Mucosa of descending colon (tissue), 3 donors: Measurements from ENCODE around the gene TMEM167A. TPM values are rescaled to one million over a fixed set of nuclear protein-coding genes. Genes with fewer than 3 reads are reported as not detected.

ENCODE experiments used
- ATAC-seq: fragments of 200-7000 bp; cut with Tn5 transposase; one replicate; pipeline ENCODE4 v1.9.1; 2020; ENCODE audit warnings: mild to moderate bottlenecking, moderate library complexity
- DNase-seq, 3 donors: peaks; one replicate each; pipeline ENCODE4 v3.0.0-alpha.2; 2020
- H3K36me3 ChIP-seq: fragments of 200-600 bp; one replicate; pipeline ENCODE4 v1.8.0; 2021; ENCODE audit warnings: low read depth, mild to moderate bottlenecking
- H3K4me1 ChIP-seq: fragments of 200-600 bp; one replicate; pipeline ENCODE4 v1.8.0; 2021; ENCODE audit warnings: low read depth, mild to moderate bottlenecking
- H3K4me3 ChIP-seq: fragments of 200-600 bp; one replicate; pipeline ENCODE4 v1.8.0; 2021; ENCODE audit warnings: mild to moderate bottlenecking
- H3K9me3 ChIP-seq: fragments of 200-600 bp; one replicate; pipeline ENCODE4 v1.8.0; 2021; ENCODE audit warnings: mild to moderate bottlenecking
- intact Hi-C, 2 donors: fragments of 100-400 bp; cut with DNase I in 1 of 2; cut with micrococcal nuclease in 1 of 2; formaldehyde crosslinking; loops; one replicate each; pipeline versions ENCODE4 v1.11.0 to v1.11.1; 2022; cut with DNase I, micrococcal nuclease
- total RNA-seq, 3 donors: library from RNA; stranded (reverse); fragmentation: NEBNext Ultra II Directional in 2 of 3; extraction: Animal tissue kit (Norgen Biotek cat#: 25700) in 2 of 3; gene quantifications; one replicate each; pipeline versions ENCODE4 v1.2.1 to v1.2.4, GENCODE V29; 2021 to 2023
- TF ChIP-seq, protein P1 (sequence below): fragments of 200-600 bp; IDR thresholded peaks from one replicate; pipeline ENCODE4 v1.8.0; 2022; ENCODE audit warnings: antibody characterized with exemption, mild to moderate bottlenecking
- donor health status: DM: no; HTN: no; CAD: no; lungs with moderate emphysema.
- donor health status: DM: no; HTN: no; CAD: no.
- donor health status: DM: no; HTN: yes; CAD: no.

TMEM167A gene
- total RNA-seq, 3 donors from 2014 or later = 59.9 to 75.1 (median 62.6) TPM

DNA sequence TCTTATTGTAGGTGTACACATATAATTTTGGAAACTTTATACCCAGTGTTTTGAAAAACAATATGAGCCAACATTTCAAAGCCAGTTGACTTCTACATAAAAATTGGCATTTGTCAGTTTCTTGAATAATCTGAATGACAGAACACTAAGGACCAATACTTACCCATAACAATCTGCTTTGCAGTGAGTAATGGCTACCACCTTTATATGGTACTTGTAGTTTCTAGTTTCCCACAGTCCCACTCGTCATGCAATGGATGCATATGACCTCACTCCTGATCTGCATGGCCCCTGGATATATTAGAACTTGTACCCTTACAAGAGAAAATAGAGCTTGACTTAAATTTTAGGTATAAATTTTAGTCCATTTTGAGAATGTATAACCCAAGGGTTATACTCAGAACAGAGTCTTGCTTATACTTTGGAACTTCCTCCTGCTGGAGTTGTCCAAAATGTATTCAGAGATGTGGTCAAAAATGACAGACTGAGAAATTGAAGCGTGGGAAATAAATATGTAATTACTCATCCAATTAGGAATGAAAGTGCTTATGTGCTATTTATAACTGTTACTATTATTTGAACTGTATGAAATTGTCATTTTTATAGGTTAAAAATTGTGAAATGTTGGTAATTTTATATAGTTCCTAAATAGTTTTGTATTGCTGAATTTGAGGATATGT is 19.6 kb upstream of the TMEM167A start:
- no peak for ATAC-seq
- Histone ChIP-seq H3K9me3 (peaks cover 11% of the 10 kb centered on the region), H3K36me3 (no peaks in the 10 kb centered on the region), H3K4me1 (no peaks in the 10 kb centered on the region), H3K4me3 (no peak overlapping the region)
- TF ChIP-seq, protein P1, sequence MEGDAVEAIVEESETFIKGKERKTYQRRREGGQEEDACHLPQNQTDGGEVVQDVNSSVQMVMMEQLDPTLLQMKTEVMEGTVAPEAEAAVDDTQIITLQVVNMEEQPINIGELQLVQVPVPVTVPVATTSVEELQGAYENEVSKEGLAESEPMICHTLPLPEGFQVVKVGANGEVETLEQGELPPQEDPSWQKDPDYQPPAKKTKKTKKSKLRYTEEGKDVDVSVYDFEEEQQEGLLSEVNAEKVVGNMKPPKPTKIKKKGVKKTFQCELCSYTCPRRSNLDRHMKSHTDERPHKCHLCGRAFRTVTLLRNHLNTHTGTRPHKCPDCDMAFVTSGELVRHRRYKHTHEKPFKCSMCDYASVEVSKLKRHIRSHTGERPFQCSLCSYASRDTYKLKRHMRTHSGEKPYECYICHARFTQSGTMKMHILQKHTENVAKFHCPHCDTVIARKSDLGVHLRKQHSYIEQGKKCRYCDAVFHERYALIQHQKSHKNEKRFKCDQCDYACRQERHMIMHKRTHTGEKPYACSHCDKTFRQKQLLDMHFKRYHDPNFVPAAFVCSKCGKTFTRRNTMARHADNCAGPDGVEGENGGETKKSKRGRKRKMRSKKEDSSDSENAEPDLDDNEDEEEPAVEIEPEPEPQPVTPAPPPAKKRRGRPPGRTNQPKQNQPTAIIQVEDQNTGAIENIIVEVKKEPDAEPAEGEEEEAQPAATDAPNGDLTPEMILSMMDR = no peak
- intact Hi-C loops = no loop called here
- no peak for DNase-seq

DNA sequence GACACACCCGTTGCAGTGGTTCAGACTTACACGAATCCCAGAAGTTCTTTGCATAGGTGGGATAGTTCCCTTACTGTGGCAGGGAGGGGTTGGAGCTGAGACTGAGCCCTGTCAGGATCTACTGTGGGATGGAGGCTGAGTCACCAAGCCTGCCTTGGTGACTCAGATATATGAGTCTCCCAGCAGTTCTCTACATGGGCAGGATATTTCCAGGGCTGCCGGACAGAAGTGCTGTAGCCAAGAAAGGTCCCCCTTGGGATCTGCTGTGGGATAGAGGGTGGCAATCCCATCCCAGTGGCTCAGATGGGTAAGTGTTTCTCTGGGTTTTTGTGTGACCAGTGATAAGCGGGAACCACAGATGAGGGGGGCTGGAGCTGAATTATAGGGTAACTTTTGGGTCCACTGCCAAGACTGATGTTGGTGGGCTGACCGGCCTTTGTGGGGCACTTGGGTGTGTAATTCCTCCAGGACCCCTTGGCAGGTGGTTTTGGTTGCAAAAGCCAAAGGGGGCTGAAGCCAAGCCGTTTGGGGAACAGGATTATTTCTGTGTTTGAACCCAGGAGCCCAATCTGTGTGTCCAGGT is 18.9 kb upstream of the TMEM167A start:
- intact Hi-C loops = no loop called here
- Histone ChIP-seq H3K9me3 (peaks cover 11% of the 10 kb centered on the region), H3K36me3 (no peaks in the 10 kb centered on the region), H3K4me1 (no peaks in the 10 kb centered on the region), H3K4me3 (no peak overlapping the region)
- ATAC-seq = peak; percentile 25
- TF ChIP-seq, protein P1 = no peak
- DNase-seq = no peak

DNA sequence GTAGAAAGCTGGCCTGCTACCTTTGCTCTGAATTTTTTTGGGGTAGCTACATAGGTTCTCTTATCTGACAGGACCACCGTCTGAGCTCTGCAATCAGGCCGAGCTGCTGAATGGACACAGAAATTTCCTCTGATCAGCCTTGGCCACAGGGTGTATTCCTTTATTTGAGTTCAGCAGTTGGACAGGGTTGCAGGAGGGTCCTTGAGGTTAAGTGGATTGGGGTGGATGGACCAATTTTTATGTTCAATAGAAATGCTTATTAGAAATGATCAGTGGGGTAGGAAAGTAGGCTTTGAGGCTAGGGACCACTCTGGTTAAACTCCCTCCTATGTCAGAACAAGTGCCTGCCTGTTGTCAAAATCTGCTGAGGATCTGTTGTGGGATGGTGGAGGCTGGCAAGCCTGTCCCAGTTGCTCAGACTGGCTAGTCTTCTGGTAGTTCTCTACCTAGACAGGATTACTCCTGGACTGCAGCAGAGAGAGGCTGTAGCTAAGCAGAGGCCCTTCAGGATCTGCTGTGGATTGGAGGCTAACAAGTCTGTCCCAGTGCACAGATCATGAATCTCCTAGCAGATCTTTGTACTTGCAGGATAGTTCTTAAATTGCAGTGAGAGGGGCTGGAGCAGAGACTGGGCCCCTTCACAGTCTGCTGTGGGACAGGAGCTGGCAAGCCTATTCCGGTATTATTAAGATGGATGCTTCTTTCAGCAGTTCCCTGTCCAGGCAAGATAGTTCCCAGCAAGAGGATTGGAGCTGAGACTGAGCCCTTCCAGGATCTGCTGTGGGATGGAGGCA is 18.2 kb upstream of the TMEM167A start:
- Histone ChIP-seq H3K4me3 (no peak overlapping the region), H3K4me1 (no peaks in the 10 kb centered on the region), H3K9me3 (peaks cover 11% of the 10 kb centered on the region), H3K36me3 (no peaks in the 10 kb centered on the region)
- intact Hi-C loops = no loop called here
- ATAC-seq (no peak), DNase-seq (no peak)
- TF ChIP-seq, protein P1 = no peak

DNA sequence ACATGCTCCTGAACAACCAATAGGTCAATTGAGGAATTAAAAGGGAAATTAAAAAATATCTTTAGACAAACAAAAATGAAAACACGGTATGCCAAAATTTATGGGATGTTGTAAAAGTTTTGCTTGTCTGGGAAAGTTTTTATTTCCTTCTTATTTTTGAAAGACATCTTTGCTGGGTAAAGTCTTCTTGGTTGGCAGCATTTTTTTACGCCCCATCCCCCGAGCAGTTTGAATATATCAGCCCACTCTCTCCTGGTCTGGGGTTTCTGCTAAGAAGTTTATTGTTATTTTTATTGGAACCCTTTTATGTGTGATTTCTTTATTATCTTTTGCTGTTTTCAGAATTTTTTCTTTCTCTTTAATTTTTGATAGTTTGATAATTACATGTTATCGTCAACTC is 16.5 kb upstream of the TMEM167A start:
- no peaks in the 10 kb centered on the region for H3K36me3 ChIP-seq
- TF ChIP-seq, protein P1 = no peak
- no peak overlapping the region for H3K4me3 ChIP-seq
- ATAC-seq = no peak
- intact Hi-C loops = no loop called here
- DNase-seq = no peak
- H3K4me1 ChIP-seq = no peaks in the 10 kb centered on the region
- peaks cover 11% of the 10 kb centered on the region for H3K9me3 ChIP-seq

DNA sequence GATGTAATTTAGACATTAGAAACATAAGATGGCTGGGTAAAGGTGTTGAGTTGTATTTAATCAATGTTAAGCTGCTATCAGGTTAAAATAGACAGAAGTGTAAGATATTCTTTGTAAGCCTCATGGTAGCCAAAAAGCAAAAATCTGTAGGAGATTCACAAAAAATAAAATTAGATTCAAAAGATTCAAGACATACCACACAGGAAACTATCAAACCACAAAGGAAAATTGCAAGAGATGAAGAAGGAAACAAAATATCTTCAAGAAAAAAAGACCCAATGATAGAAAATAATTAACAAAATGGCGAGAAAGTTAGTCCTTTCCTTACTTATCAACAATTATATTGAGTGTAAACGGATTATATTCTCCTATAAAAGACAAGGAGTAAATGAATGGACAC is 15.4 kb upstream of the TMEM167A start:
- H3K36me3 ChIP-seq = no peaks in the 10 kb centered on the region
- H3K9me3 ChIP-seq = peaks cover 11% of the 10 kb centered on the region
- intact Hi-C loops = no loop called here
- no peaks in the 10 kb centered on the region for H3K4me1 ChIP-seq
- TF ChIP-seq, protein P1 = no peak
- no peak for DNase-seq
- no peak overlapping the region for H3K4me3 ChIP-seq
- ATAC-seq = no peak
